Spleen (tissue), 7 donors: ENCODE data around the gene TMEM106C.

Experiments used
- CTCF ChIP-seq, 11 experiments: fragments of 200-600 bp in 7 of 11; fragments of 450-650 bp in 4 of 11; sonication (generic) in 4 of 11; IDR thresholded peaks in 8 of 11; conservative IDR thresholded peaks in 3 of 11; 1 replicate in 7 of 11; 2 replicates in 4 of 11; pipeline versions ENCODE4 v1.4.0 to v1.8.0; 2016 to 2021; ENCODE audit warnings: antibody characterized with exemption in 11 of 11, inconsistent platforms in 4 of 11, mild to moderate bottlenecking in 1 of 11
- POLR2A ChIP-seq, 3 donors: fragments of 450-650 bp; IDR thresholded peaks; one replicate each; pipeline ENCODE4 v1.5.1; 2017; ENCODE audit warnings: antibody characterized with exemption in 3 of 3, mild to moderate bottlenecking in 1 of 3
- donor health status: DM: no; HTN: no; CAD: no; lungs with moderate emphysema.
- donor health status: DM: no; HTN: no; CAD: no.
- donor health status: DM: no; HTN: no; CAD: no.

- no peak for TF ChIP-seq CTCF (IDR thresholded peaks at IDR 0.05 in 8 of 11, conservative IDR thresholded peaks at IDR 0.05 in 3 of 11)
- no peak for TF ChIP-seq POLR2A (IDR thresholded peaks at IDR 0.05)
Measured at GRCh38 chr12:47935184-47935583, 28.2 kb upstream of the TMEM106C start.
